Prostate gland (tissue), 2 donors: ENCODE measurements around the gene SLC44A5. TPM values are rescaled to one million over a fixed set of nuclear protein-coding genes. Genes with fewer than 3 reads are reported as not detected.

ENCODE experiments used
- DNase-seq: peaks from one replicate; pipeline ENCODE4 v3.0.0-alpha.2; 2019; ENCODE audit warnings: low spot score
- H3K27ac ChIP-seq, 2 donors: fragments of 200-600 bp; sonication (generic); 2 replicates each; pipeline ENCODE4 v1.5.1; 2017 to 2019
- H3K27me3 ChIP-seq: fragments of 200-600 bp; sonication (generic); replicated peaks from 2 replicates; pipeline ENCODE4 v1.5.1; 2019; ENCODE audit not compliant: insufficient read depth
- H3K36me3 ChIP-seq, 2 donors: fragments of 200-600 bp; sonication (generic); 1 replicate in 1 of 2; 2 replicates in 1 of 2; pipeline versions ENCODE4 v1.5.1 to v1.8.1; 2017 to 2019
- H3K4me1 ChIP-seq: fragments of 200-600 bp; sonication (generic); replicated peaks from 2 replicates; pipeline ENCODE4 v1.5.1; 2019
- H3K4me3 ChIP-seq, 2 donors: fragments of 200-600 bp; sonication (generic); 2 replicates each; pipeline ENCODE4 v1.5.1; 2017 to 2019
- H3K9me3 ChIP-seq: fragments of 200-600 bp; sonication (generic); 2 replicates; pipeline ENCODE4 v1.5.1; 2017
- POLR2A ChIP-seq: fragments of 450-650 bp; IDR thresholded peaks from one replicate; pipeline ENCODE4 v1.6.1; 2016; ENCODE audit warnings: antibody characterized with exemption, mild to moderate bottlenecking
- POLR2AphosphoS5 ChIP-seq: sonication (generic); formaldehyde crosslinking; IDR thresholded peaks from one replicate; pipeline ENCODE4 v1.6.1; 2017; ENCODE audit warnings: antibody characterized with exemption
- WGBS: methylation state at CpG from one replicate; pipeline ENCODE4 v1.1.5; 2018; 5-methylcytosine and 5-hydroxymethylcytosine counted together
- intact Hi-C: fragments of 100-400 bp; cut with DNase I; formaldehyde crosslinking; loops from one replicate; pipeline ENCODE4 v1.14.2; 2022
- total RNA-seq, 2 donors: library from RNA; depleted of rRNA; stranded (reverse); fragments of >200 nt; gene quantifications; one replicate each; pipeline ENCODE4 v1.1.0, GENCODE V29; 2016
- TF ChIP-seq, protein P1 (sequence below), 4 experiments: fragments of 200-600 bp in 2 of 4; fragments of 450-650 bp in 2 of 4; sonication (generic) in 2 of 4; IDR thresholded peaks; 1 replicate in 3 of 4; 2 replicates in 1 of 4; pipeline ENCODE4 v1.5.1; 2016 to 2019; ENCODE audit warnings: antibody characterized with exemption in 4 of 4, mild to moderate bottlenecking in 2 of 4, moderate library complexity in 2 of 4

Gene SLC44A5
- total RNA-seq, 2 donors from 2014 or later, result 0.57 to 3.3 TPM

DNA sequence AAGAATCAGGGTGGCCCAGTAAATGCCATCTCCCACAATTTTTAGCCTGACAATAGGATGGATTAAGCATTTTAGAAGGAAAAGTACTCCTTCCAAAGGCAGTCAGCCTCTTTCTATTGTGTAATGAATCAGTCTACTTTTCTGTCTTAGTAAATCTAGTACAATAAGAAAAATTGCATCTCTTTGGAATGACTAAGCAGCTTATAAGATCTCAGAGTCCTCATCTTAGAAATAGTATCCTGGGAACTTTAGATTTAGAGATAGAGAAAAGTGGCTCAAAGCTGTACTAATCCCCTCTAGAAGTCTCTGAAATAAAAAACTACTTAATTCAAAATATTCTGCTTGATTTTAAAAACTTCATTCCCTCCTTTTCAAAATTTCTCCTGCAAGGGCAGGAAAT, 81.4 kb downstream of the SLC44A5 start:
- TF ChIP-seq, protein P1, sequence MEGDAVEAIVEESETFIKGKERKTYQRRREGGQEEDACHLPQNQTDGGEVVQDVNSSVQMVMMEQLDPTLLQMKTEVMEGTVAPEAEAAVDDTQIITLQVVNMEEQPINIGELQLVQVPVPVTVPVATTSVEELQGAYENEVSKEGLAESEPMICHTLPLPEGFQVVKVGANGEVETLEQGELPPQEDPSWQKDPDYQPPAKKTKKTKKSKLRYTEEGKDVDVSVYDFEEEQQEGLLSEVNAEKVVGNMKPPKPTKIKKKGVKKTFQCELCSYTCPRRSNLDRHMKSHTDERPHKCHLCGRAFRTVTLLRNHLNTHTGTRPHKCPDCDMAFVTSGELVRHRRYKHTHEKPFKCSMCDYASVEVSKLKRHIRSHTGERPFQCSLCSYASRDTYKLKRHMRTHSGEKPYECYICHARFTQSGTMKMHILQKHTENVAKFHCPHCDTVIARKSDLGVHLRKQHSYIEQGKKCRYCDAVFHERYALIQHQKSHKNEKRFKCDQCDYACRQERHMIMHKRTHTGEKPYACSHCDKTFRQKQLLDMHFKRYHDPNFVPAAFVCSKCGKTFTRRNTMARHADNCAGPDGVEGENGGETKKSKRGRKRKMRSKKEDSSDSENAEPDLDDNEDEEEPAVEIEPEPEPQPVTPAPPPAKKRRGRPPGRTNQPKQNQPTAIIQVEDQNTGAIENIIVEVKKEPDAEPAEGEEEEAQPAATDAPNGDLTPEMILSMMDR (IDR thresholded peaks at IDR 0.05), result no peak
- TF ChIP-seq POLR2AphosphoS5 (no peak), POLR2A (no peak)

DNA sequence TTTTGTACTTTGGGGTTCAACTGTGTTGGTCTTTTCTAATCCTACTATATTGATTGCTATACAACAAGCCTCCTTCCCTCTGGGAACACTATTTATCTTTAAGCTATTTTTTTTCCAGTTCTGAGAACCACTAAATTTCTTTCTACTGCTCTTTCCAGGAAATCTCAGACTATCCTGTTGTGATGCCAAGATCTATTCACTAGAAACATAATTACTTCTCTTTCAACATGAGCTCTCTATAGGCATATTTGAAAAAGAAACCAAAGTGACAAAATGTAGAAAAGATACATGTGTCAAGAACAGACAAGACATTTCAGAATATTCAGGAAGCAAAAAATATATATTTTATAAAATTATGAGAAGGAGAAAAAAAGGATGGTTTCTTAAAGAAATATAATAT, 82.9 kb downstream of the SLC44A5 start:
- no peak for DNase-seq
- no peaks in the 10 kb centered on the region for H3K4me1 ChIP-seq
- TF ChIP-seq, protein P1 (IDR thresholded peaks at IDR 0.05), result no peak
- no peak for TF ChIP-seq POLR2A
- no peak for TF ChIP-seq POLR2AphosphoS5
- intact Hi-C loops, result no loop called here
- no peaks in the 10 kb centered on the region for H3K9me3 ChIP-seq
- no peaks in the 10 kb centered on the region for H3K27me3 ChIP-seq
- H3K36me3 ChIP-seq, result no peaks in the 10 kb centered on the region
- no peak overlapping the region for H3K4me3 ChIP-seq
- H3K27ac ChIP-seq, result no peak overlapping the region

More for the DNA sequence above, 81.4 kb downstream of the SLC44A5 start:
- Histone ChIP-seq H3K36me3 (no peaks in the 10 kb centered on the region), H3K27ac (no peak overlapping the region), H3K4me3 (no peak overlapping the region), H3K27me3 (no peaks in the 10 kb centered on the region), H3K4me1 (no peaks in the 10 kb centered on the region), H3K9me3 (no peaks in the 10 kb centered on the region)
- intact Hi-C loops, result no loop called here
- no peak for DNase-seq

DNA sequence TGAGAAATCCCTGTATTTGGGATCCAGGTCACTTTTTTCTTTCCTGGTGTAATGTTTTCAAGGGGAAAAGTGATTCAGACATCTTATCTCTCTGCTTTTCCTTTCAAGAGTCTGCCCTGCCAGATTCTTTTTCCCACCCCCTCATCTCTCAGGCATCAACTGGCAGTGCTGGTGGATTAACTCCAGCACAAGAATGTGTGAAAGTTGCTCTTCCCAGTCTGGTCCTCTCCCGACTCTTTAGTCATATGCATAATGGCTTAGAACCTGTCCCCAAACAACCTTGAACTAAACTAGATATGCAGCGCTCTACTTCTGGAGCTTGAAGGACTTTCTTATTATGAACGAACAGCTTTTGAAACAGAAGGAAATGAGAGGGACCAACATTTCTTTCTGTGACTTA, 88.5 kb downstream of the SLC44A5 start:
- Histone ChIP-seq H3K9me3 (no peaks in the 10 kb centered on the region), H3K27ac (no peak overlapping the region), H3K36me3 (no peaks in the 10 kb centered on the region), H3K4me3 (no peak overlapping the region), H3K27me3 (no peaks in the 10 kb centered on the region), H3K4me1 (no peaks in the 10 kb centered on the region)
- 68% methylated on average over 3 of the region's 3 CpGs for WGBS
- no peak for DNase-seq
- TF ChIP-seq POLR2AphosphoS5, result no peak
- TF ChIP-seq, protein P1 (IDR thresholded peaks at IDR 0.05), result no peak
- TF ChIP-seq POLR2A, result no peak
- intact Hi-C loops, result no loop called here

DNA sequence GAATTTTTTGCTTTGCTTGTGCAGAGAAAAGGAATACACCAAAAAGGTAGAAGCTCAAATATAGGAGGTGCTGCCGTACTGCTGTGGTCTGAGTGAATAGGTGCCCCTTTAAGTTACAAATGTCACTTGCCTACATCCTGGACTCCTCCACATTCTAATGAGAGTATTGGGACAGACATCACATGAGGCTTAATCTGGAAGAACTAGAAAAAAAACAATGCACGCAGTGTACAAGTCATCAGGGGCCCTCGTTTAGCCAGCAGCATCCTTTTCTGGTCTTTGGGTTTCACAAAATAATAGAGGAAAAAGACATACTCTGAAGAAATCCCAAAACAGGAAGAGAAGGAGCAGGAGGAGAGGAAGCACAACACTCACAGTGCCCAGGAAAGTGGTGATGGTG, 89.3 kb downstream of the SLC44A5 start:
- H3K27ac ChIP-seq, result no peak overlapping the region
- no peaks in the 10 kb centered on the region for H3K9me3 ChIP-seq
- no peak overlapping the region for H3K4me3 ChIP-seq
- WGBS, result 75% methylated on average over 3 of the region's 3 CpGs
- no peaks in the 10 kb centered on the region for H3K36me3 ChIP-seq
- no peaks in the 10 kb centered on the region for H3K27me3 ChIP-seq
- DNase-seq, result no peak
- no peaks in the 10 kb centered on the region for H3K4me1 ChIP-seq
- TF ChIP-seq POLR2A (no peak), POLR2AphosphoS5 (no peak)
- TF ChIP-seq, protein P1 (IDR thresholded peaks at IDR 0.05), result no peak
- intact Hi-C loops, result no loop called here

DNA sequence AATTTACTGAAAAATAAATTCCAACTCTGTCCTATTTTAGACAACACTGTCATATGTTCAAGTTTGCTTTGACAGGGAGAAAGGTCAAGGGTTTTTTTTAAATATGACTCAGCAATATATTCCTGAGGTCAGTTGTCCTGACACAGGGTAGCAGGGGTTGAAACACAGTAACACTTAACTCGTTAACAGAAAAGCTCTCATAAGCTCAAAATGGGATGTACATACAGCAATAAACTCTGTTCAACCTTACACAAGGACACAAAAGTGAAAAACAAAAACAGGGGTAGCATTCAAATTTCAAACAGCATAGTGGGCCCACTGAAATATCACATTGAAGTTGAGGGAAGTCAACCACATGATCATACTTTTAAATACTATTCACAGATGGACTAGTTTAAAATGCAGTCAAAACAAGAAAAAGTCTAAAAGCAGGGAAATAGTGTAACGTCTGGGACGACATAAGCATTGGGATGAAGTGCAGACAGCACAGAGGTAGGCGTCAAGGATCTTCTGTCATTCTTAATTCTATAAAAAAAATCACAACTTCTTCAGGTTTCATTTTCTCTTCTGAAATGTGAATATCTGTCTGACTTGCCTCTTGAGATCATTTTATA, 89.9 kb downstream of the SLC44A5 start:
- Histone ChIP-seq H3K4me1 (no peaks in the 10 kb centered on the region), H3K27ac (no peak overlapping the region), H3K36me3 (no peaks in the 10 kb centered on the region), H3K27me3 (no peaks in the 10 kb centered on the region), H3K4me3 (no peak overlapping the region), H3K9me3 (no peaks in the 10 kb centered on the region)
- intact Hi-C loops, result no loop called here
- no peak for DNase-seq
- TF ChIP-seq, protein P1 (IDR thresholded peaks at IDR 0.05), result no peak
- TF ChIP-seq POLR2AphosphoS5 (no peak), POLR2A (no peak)
- 79% methylated on average over 4 of the region's 4 CpGs for WGBS
